AG04449 (cell line): ENCODE measurements around the gene BCL2L1.

Experiments used
- CTCF ChIA-PET: fragments of 350-600 bp; formaldehyde crosslinking; extraction: SDS; loops from one replicate; lab custom pipeline; 2021; ENCODE audit warnings: antibody characterized with exemption; lab: Yijun Ruan, JAX
- POLR2A ChIA-PET: fragments of 400-600, 350-600 bp; formaldehyde crosslinking; extraction: SDS; loops from one replicate; lab custom pipeline; 2020; ENCODE audit warnings: antibody characterized with exemption, inconsistent platforms; lab: Yijun Ruan, JAX
- DNase-seq: peaks from one replicate; pipeline ENCODE4 v3.0.0-alpha.2; 2010; ENCODE audit warnings: low read depth, low spot score
- H3K4me3 ChIP-seq: 2 replicates; pipeline ENCODE4 v1.5.1; 2011; ENCODE audit warnings: low read depth, mild to moderate bottlenecking, control low read depth, low read length
- CTCF ChIP-seq: IDR thresholded peaks from one replicate; pipeline ENCODE4 v1.5.1; 2011; ENCODE audit warnings: mild to moderate bottlenecking, moderate library complexity, low read length, control low read depth, inconsistent platforms; ENCODE audit not compliant: insufficient read depth; ENCODE audit errors: missing control alignments

The BCL2L1 gene

GRCh38 chr20:31681128-31681727 is 41.4 kb downstream of the BCL2L1 start:
- CTCF ChIA-PET: interaction anchor here (2.4 to 5.5 kb wide), 2 partner anchors 20 to 43 kb away, joined by 16 to 29 read pairs; no protein-coding TSS in a partner anchor
- H3K4me3 ChIP-seq: no peak overlapping the region
- TF ChIP-seq CTCF: no peak
- DNase-seq: no peak
- POLR2A ChIA-PET: no interaction called here

GRCh38 chr20:31680286-31681127 is 42.2 kb downstream of the BCL2L1 start:
- ChIA-PET POLR2A (interaction anchor here (1.0 kb wide), 1 partner anchor 19 kb away, joined by 3 read pairs; no protein-coding TSS in a partner anchor), CTCF (interaction anchor here (0.9 to 2.4 kb wide), 3 partner anchors 19 to 43 kb away, joined by 3 to 16 read pairs (median 8); no protein-coding TSS in a partner anchor)
- H3K4me3 ChIP-seq: no peak overlapping the region
- no peak for TF ChIP-seq CTCF
- no peak for DNase-seq

DNA sequence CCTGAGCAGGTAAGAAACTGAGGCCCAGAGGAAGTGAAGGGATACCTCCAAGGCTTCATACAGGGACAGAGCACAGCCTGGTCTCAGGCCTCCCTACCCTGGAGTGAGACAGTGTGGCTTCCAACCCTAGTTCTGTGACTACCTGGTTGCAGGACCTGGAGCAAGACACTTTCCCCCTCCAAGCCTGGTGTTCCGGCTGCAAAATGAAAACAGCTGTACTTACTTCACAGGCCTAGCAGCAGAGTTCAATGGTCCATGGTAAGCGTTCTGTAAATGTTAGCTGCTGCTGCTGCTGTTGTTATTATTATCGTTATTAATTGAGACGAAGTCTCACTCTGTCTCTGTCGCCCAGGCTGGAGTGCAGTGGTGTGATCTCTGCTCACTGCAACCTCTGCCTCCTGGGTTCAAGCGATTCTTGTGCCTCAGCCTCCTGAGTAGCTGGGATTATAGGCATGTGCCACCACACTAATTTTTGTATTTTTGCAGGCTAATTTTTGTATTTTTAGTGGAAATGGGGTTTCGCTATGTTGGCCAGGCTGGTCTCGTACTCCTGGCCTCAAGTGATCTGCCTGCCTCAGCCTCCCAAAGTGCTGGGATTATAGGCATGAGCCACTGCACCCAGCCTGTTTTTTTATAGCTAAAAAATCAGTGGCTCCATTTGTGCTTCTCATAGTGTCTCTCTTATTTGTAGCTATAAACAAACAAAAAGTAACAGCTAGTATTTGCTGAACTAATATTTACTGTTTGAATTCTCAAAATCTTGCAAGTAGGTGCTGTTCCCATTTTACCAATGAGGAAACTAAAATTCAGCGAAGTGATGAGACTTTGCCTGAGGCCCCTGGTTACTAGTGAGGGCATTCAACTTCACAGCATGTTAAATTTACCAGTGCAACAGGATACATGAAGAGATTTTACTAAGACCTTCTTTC is 43.0 kb downstream of the BCL2L1 start:
- CTCF ChIA-PET: interaction anchor here (0.8 to 2.4 kb wide), 5 partner anchors 18 to 47 kb away, joined by 3 to 16 read pairs (median 4); no protein-coding TSS in a partner anchor
- DNase-seq: no peak
- POLR2A ChIA-PET: interaction anchor here (1.0 kb wide), 1 partner anchor 20 kb away, joined by 3 read pairs; no protein-coding TSS in a partner anchor
- no peak overlapping the region for H3K4me3 ChIP-seq
- TF ChIP-seq CTCF: no peak

DNA sequence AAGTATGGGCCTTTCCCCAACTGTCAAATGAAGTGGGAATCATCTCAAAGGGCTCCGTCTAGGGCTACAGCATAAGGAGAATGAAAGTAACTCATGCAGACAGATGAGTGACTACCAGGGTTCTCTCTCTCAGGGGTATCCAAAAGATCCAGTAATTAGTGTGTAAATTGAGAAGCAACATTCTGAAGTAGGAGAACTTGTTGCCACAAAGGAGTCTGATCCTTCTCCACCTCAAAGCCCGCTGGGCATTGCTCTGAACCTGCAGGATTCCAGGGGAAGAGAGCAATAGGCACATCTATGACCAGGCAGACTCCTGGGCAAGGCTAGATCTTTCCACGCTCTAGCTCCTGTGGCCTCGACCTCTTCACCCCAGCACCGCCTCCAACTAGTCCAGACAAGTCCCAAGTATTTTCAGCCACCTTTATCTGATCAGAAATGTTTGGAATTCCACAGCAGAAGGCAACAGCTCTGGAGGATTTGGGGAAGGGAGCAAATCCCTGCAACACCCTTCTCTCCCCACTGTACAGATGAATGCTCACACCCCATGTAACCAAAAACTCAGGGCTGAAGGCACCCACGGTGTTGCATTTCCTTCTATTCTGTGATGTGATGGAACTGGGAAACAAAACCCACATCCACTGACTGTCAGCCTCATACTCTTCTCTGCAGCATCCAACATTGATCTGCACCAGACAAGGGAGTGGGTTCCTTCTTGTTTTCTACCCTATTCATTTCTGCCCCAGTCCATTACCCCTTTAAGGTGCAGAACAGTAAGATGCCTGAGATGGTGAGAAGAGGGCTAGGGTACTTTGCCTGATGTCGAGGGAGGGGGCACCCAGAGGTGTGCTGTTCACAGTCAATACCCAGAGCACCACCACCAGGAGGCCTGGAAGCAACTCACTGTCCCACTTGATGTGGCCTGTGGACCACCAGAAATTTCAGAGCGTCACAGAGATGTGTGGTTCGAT is 44.0 kb downstream of the BCL2L1 start:
- DNase-seq: no peak
- ChIA-PET CTCF (interaction anchor here (0.8 to 6.0 kb wide), 7 partner anchors 12 to 48 kb away, joined by 3 to 73 read pairs (median 8); partner anchors contain the start of gene BCL2L1), POLR2A (no interaction called here)
- no peak overlapping the region for H3K4me3 ChIP-seq
- TF ChIP-seq CTCF: no peak

- POLR2A ChIA-PET: no interaction called here
- no peak for DNase-seq
- CTCF ChIA-PET: interaction anchor here (0.7 to 6.0 kb wide), 5 partner anchors 13 to 120 kb away, joined by 3 to 73 read pairs (median 3); partner anchors contain the start of gene BCL2L1
- TF ChIP-seq CTCF: no peak
- H3K4me3 ChIP-seq: no peak overlapping the region
Observed at GRCh38 chr20:31677553-31678260, 45.0 kb downstream of the BCL2L1 start.
